DOHH2 (cell line): ENCODE results near the gene SNCAIP.

Source experiments
- CTCF ChIP-seq: fragments of 200-600 bp; sonication (generic); IDR thresholded peaks from one replicate; pipeline ENCODE4 v1.5.1; 2014; ENCODE audit warnings: antibody characterized with exemption, mild to moderate bottlenecking, low read depth, low read length; ENCODE audit not compliant: poor library complexity, severe bottlenecking
- EZH2phosphoT487 ChIP-seq: fragments of 200-600 bp; sonication (generic); IDR thresholded peaks from 2 replicates; pipeline ENCODE4 v1.6.1; 2017; ENCODE audit warnings: borderline replicate concordance, mild to moderate bottlenecking, antibody characterized with exemption, low read length, moderate library complexity, mixed read lengths

- TF ChIP-seq EZH2phosphoT487 (no peak), CTCF (no peak)
Measured at GRCh38 chr5:122390694-122391093, 78.7 kb downstream of the SNCAIP start.
